ENCODE measurements around the gene CPD.
"Not testable (repeated sequence)": the region's sequence is repeated elsewhere in the genome, so short reads cannot be mapped to it uniquely, and the experiment has no call there.

Gene CPD

DNA sequence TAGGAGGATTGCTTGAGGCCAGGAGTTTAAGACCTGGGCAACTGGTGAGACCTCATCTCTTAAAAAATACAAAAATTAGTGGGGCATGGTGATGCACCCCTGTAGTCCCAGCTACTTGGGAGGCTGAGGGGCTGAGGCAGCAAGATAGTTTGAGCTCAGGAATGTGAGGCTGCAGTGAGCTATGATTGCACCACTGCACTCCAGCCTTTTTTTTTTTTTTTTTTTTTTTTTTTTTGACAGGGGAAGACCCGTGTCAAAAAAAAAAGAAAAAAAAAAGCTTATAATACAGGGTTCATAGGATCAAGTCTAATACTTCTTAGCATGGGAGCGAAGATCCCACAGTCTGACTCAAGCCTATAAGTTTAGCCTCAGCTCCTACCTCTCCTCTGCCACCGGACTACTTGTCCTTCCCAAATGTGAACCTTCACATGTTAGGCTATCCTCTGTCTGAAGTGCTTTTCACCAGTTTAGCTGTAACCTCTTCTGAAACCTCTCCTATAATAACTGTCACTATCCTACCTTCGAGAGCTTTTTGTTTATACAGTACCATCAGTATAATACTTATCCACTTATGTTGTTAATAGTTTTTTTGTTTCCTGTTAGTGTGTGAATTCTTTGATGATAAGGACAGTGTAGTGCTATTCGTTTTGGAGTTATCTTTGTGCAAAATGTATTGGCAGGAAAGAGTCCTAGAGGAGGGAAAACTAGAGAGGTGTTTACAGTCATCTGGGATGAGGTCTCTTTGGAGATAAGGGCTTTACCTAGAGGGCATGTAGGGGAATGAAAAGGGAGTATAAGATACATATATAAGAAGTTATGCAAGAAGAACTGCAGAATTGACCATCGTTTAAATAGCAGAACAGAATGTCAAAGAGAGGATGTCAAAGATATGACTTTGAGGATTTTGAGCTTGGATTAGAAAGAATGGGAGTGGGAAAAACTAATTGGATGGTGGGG, 15.5 kb downstream of the CPD start:
- ATAC-seq, result no peak
- Mint-ChIP-seq H3K4me3 (no peak overlapping the region), H3K27ac (no peak overlapping the region), H3K4me1 (peaks cover 12% of the 10 kb centered on the region), H3K27me3 (no peaks in the 10 kb centered on the region), H3K9me3 (no peaks in the 10 kb centered on the region)
- no peak for DNase-seq

DNA sequence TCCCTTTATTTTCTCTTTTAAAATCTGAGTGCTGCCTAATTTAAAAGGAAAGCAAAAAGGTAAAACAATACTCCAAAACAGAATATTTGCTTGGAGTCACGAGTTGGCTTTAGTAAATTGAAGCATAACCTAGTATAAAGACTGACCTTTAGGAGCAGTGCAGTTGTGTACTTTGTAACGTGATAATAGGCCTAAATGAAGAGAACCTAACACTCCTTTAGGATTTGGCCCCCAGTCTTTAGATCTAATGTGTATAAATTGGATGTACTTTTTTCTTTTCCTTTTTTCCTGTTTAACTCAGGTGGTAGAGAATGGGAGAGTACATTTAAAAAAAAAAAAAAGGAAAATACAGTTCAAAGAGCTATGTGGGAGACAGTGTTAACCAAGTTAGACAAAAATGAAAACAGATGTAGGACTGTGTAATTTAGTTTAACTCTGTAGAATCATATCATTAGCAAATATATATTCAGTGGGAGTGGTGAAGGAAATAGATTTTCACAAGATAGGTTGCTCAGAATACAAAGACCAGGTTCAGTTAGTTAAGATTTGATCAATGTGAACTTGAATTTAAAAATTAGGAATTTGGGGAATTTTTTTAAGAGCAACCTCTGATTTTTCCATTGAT, 16.8 kb downstream of the CPD start:
- DNase-seq, result no peak
- ATAC-seq, result no peak
- Mint-ChIP-seq H3K4me1 (peaks cover 12% of the 10 kb centered on the region), H3K4me3 (no peak overlapping the region), H3K9me3 (no peaks in the 10 kb centered on the region), H3K27ac (no peak overlapping the region), H3K27me3 (no peaks in the 10 kb centered on the region)

DNA sequence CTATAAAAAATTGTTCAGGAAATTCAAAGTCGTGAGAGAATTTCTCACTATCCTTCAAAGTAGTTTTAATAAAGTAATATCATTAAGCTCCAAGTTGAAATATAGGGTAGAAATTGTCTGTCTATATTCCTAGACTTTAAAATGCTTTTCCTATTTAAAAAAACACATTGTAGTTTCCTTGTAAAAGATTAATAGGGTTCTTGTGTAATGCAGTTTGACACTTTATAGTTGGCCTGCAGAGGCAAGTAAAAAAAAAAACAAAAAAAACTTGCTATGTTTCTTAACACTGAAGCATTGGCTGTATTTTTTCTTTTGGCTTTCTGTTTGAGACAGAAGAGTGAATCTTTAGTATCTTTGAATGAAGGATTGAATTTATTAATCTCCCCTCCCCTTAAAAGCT, 17.4 kb downstream of the CPD start:
- Mint-ChIP-seq H3K27ac (no peak overlapping the region), H3K9me3 (no peaks in the 10 kb centered on the region), H3K27me3 (no peaks in the 10 kb centered on the region), H3K4me1 (peaks cover 12% of the 10 kb centered on the region), H3K4me3 (no peak overlapping the region)
- no peak for ATAC-seq
- DNase-seq, result no peak

DNA sequence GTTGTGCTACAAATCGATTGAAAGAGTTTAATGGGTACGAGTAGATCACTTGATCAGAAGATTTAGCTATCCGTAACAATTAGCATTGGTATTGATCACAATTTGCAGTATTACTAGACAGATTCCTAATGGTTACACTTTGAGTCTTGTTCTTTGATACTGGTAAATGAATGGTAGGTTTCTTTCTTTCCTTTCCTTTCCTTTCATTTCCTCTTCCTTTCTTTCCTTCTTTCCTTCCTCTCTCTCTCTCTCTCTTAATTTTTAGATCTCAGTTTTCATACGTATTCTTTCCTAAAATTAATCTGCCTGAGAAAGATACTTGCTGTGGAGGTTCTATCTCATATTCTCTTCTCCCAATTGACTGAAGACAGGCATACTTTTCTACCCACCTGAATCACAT, 17.9 kb downstream of the CPD start:
- Mint-ChIP-seq H3K4me3 (no peak overlapping the region), H3K9me3 (no peaks in the 10 kb centered on the region), H3K27me3 (no peaks in the 10 kb centered on the region), H3K27ac (no peak overlapping the region), H3K4me1 (peaks cover 12% of the 10 kb centered on the region)
- DNase-seq (no peak), ATAC-seq (no peak)

GRCh38 chr17:30398328-30399041, 19.8 kb downstream of the CPD start:
- no peak overlapping the region for H3K4me3 Mint-ChIP-seq
- DNase-seq, result no peak
- no peak for ATAC-seq
- no peaks in the 10 kb centered on the region for H3K9me3 Mint-ChIP-seq
- no peaks in the 10 kb centered on the region for H3K27me3 Mint-ChIP-seq
- no peak overlapping the region for H3K27ac Mint-ChIP-seq
- peaks cover 12% of the 10 kb centered on the region for H3K4me1 Mint-ChIP-seq

GRCh38 chr17:30401097-30401496, 22.4 kb downstream of the CPD start:
- Mint-ChIP-seq H3K9me3 (no peaks in the 10 kb centered on the region), H3K4me3 (no peak overlapping the region), H3K27ac (no peak overlapping the region), H3K4me1 (peaks cover 17% of the 10 kb centered on the region), H3K27me3 (no peaks in the 10 kb centered on the region)
- DNase-seq (no peak), ATAC-seq (no peak)

DNA sequence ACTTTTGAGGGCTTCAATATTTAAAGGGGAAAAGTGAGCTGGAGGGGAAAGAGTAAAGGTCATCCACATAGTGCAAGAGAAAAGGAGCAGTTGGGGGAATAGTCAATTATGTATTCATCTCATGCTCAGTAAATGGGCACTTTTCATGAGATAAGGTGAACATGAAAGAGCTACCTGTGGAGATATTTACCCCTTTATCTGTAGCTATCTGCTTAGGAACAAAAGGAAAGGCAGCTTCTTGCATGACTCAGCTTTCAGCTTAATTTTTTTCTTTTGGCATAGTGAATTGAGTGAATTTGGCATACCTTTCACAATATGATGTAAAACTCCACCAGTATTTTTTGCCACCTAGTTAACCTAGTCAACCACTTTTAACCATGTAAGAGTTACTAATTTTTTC, 26.4 kb downstream of the CPD start:
- Mint-ChIP-seq H3K9me3 (peaks cover 0 to 4% of the 10 kb centered on the region in 2 donors), H3K4me1 (peaks cover 16% of the 10 kb centered on the region), H3K27me3 (no peaks in the 10 kb centered on the region), H3K27ac (no peak overlapping the region), H3K4me3 (no peak overlapping the region)
- ATAC-seq (no peak), DNase-seq (no peak)

- not testable (repeated sequence) for ATAC-seq
- peaks cover 34% of the 10 kb centered on the region for H3K4me1 Mint-ChIP-seq
These were observed 31.9 kb downstream of the CPD start for GRCh38 chr17:30410627-30411026.

DNA sequence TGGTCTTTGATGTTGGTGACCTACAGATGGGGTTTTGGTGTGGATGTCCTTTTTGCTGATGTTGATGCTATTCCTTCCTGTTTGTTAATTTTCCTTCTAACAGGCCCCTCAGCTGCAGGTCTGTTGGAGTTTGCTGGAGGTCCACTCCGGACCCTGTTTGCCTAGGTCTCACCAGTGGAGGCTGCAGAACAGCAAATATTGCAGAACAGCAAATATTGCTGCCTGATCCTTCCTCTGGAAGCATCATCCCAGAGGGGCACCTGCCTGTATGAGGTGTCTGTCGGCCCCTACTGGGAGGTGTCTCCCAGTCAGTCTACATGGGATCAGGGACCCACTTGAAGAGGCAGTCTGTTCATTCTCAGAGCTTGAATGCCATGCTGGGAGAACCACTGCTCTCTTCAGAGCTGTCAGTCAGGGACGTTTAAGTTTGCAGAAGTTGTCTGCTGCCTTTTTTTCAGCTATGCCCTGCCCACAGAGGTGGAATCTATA, 33.3 kb downstream of the CPD start:
- DNase-seq, H3K27me3 Mint-ChIP-seq, H3K4me3 Mint-ChIP-seq, ATAC-seq, H3K27ac Mint-ChIP-seq, H3K9me3 Mint-ChIP-seq: not testable (repeated sequence)
- peaks cover 34% of the 10 kb centered on the region for H3K4me1 Mint-ChIP-seq

More at GRCh38 chr17:30410627-30411026, 31.9 kb downstream of the CPD start:
- H3K9me3 Mint-ChIP-seq, H3K27me3 Mint-ChIP-seq, H3K27ac Mint-ChIP-seq, DNase-seq, H3K4me3 Mint-ChIP-seq: not testable (repeated sequence)

- peaks cover 0 to 9% of the 10 kb centered on the region in 2 donors for H3K9me3 Mint-ChIP-seq
- H3K27ac Mint-ChIP-seq, result no peak overlapping the region
- DNase-seq (no peak), ATAC-seq (peak; percentile 100)
- peak overlapping the region in 1 of 2 donors; percentile 36 for H3K4me3 Mint-ChIP-seq
- H3K4me1 Mint-ChIP-seq, result peaks cover 34% of the 10 kb centered on the region
- no peaks in the 10 kb centered on the region for H3K27me3 Mint-ChIP-seq
These were observed 34.4 kb downstream of the CPD start for GRCh38 chr17:30413109-30413508.

DNA sequence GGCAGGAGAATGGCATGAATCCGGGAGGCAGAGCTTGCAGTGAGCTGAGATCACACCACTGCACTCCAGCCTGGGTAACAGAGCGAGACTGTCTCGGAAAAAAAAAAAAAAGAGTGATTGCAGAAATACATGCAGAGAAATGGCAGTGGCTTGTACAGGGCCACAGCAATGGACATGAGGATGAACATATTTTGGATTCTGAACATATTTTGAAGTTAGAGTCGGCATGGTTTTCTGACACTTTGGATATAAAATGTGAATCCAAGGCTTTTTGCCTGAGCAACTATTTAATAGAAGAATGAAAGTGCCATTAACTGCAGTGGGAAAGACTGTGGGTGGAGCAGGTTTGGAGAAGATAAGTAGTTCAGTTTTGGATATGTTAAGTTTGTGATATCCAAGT, 35.8 kb downstream of the CPD start:
- Mint-ChIP-seq H3K9me3 (peaks cover 0 to 9% of the 10 kb centered on the region in 2 donors), H3K27ac (no peak overlapping the region), H3K4me3 (no peak overlapping the region), H3K4me1 (peaks cover 34% of the 10 kb centered on the region), H3K27me3 (no peaks in the 10 kb centered on the region)
- no peak for ATAC-seq
- DNase-seq, result no peak

DNA sequence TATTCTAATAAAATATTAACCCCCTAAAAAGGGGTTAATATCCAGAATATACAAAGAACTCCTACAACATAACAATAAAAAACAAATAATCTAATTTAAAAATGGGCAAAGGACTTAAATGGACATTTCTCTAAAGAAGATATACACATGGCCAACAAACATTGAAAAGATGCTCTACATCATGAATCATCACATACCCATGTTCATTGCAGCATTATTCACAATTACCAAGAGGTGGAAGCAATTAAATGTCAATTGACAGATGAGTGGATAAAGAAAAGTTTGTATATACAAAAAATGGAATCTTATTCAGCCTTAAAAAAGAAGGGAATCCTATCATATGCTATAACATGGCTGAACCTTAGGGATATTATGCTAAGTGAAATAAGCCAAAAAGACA, 36.8 kb downstream of the CPD start:
- peaks cover 0 to 1% of the 10 kb centered on the region in 2 donors for H3K9me3 Mint-ChIP-seq
- no peak overlapping the region for H3K4me3 Mint-ChIP-seq
- peaks cover 27% of the 10 kb centered on the region for H3K4me1 Mint-ChIP-seq
- no peak overlapping the region for H3K27ac Mint-ChIP-seq
- ATAC-seq (no peak), DNase-seq (no peak)
- H3K27me3 Mint-ChIP-seq, result no peaks in the 10 kb centered on the region

DNA sequence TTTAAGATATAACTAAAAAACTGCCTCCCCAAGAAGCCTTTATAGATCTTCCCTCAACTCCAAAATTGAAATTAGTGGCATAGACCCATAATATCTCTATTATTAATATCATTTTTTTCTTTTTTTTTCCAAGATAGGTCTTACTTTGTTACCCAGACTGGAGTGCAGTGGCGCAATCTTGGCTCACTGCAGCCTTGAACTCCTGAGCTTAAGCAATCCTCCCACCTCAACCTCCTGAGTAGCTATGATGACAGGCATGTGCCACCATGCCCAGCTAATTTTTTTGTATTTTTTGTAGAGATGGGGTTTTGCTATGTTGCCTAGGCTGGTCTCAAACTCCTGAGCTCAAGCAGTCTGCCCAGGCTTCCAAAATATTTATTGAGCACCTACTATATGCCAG, 39.3 kb downstream of the CPD start:
- DNase-seq, H3K4me3 Mint-ChIP-seq, H3K27ac Mint-ChIP-seq, H3K9me3 Mint-ChIP-seq, ATAC-seq, H3K27me3 Mint-ChIP-seq: not testable (repeated sequence)
- H3K4me1 Mint-ChIP-seq, result peaks cover 20% of the 10 kb centered on the region

DNA sequence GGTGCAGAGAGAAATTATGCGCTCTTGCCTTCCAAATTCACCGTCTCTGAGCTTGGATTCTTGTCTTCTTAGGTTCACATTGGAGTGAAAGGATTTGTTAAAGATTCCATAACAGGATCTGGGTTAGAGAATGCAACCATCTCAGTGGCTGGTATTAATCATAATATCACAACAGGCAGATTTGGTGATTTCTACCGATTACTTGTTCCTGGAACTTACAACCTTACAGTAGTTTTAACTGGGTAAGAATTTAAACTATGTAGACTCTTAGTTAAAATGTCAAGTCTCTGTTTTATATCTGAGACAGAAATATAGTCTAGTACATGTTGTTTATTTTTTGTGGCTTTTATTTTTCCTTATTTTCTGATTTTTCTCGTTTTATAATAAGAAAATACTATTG, 42.9 kb downstream of the CPD start:
- no peak for DNase-seq
- H3K27ac Mint-ChIP-seq, result no peak overlapping the region
- no peak overlapping the region for H3K4me3 Mint-ChIP-seq
- H3K4me1 Mint-ChIP-seq, result no peaks in the 10 kb centered on the region
- ATAC-seq, result no peak
- no peaks in the 10 kb centered on the region for H3K9me3 Mint-ChIP-seq
- H3K27me3 Mint-ChIP-seq, result no peaks in the 10 kb centered on the region

DNA sequence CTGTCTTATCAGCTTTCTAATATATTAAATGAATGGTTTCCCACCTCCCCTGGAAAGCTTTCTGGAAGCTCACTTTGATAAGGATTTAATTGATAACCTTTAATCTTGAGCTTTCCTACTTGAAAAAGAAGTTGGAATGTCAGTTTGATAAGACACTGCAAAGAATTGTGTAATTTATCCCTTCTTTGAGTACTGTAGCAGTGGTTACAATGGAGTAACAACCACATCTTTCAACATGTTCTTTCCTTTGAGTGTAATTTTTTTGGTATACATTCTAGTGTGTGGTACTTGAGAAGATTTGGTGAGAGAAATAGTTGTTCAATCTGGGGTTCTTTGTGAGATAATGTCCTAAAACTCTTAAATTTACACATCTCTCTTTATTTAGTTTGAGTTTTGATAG, 43.4 kb downstream of the CPD start:
- Mint-ChIP-seq H3K9me3 (no peaks in the 10 kb centered on the region), H3K4me1 (no peaks in the 10 kb centered on the region), H3K27me3 (no peaks in the 10 kb centered on the region), H3K4me3 (no peak overlapping the region), H3K27ac (no peak overlapping the region)
- no peak for ATAC-seq
- DNase-seq, result no peak

DNA sequence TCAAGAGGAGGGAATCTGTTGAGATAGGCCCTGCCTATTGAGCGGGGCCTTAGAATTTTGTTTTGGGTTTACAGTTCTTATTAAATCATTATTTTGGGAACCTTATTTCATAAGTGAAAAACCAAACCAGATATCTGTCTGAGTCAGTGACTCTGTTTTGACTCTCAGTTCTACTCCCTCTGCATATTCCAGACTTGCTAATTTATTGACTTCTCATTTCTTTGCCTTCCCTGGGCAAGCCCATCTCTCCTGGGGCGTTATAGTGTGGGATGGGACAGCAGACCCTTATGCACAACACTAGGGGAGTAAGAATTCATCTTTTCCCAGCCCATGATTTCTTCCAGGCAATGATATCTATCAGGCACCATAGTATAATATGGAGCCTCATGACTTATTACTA, 45.7 kb downstream of the CPD start:
- ATAC-seq, result no peak
- H3K9me3 Mint-ChIP-seq, result no peaks in the 10 kb centered on the region

More for the DNA sequence above, 45.7 kb downstream of the CPD start:
- no peak overlapping the region for H3K4me3 Mint-ChIP-seq
- H3K27me3 Mint-ChIP-seq, result no peaks in the 10 kb centered on the region
- H3K27ac Mint-ChIP-seq, result no peak overlapping the region
- no peaks in the 10 kb centered on the region for H3K4me1 Mint-ChIP-seq
- DNase-seq, result no peak

Measured in stimulated activated naive CD8-positive, alpha-beta T cell treated with anti-CD3 and anti-CD28 coated beads, Interleukin-15, amount 100 ng/mL, for 72 hours (primary cell).